ENCODE data around the gene FTCD.

The FTCD gene

GRCh38 chr21:46121286-46122221 is 33.8 kb downstream of the FTCD start:
- DNase-seq = peak; percentile 47

- peak; percentile 44 for DNase-seq
Measured at GRCh38 chr21:46120301-46121285, 34.8 kb downstream of the FTCD start.

GRCh38 chr21:46119637-46120271 is 35.6 kb downstream of the FTCD start:
- peak; percentile 42 for DNase-seq

- DNase-seq = no peak
Measured at GRCh38 chr21:46119144-46119636, 36.2 kb downstream of the FTCD start.

DNA sequence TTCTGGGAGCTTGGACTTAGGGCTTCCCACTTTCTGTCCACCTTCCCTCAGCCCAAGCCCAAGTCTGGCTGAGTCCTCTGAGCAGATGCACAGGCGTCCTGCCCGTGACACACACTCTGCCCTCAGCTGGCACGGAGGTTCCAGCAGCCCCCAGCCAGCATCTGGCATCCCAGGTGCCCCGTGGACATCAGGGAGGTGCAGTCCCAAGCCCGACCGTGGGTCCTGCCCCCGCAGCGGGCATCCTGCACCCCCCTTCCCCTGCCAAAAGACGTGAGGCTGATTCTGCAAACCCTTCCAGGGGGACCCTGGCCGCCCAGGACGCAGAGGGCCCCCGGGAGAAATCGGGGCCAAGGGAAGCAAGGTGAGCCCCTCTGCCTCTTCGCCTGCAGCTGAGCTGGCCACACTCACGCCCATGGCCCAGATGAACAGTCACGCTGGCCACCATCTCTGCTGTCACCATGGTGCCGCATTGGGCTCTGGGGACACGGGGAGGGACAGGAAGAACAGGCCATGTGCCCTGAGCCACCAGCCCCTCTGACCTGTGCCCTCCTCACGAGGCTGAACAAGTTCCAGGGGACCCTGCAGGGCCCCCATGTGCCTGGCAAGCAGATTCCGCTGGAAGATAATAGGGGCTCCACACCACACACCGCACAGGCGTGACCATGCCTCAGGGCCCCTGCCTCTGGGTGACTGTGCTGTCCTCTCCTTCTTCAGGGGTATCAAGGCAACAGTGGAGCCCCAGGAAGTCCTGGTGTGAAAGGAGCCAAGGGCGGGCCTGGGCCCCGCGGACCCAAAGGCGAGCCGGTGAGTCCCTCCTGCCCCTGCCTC is 36.8 kb downstream of the FTCD start:
- peak; percentile 42 for DNase-seq

DNA sequence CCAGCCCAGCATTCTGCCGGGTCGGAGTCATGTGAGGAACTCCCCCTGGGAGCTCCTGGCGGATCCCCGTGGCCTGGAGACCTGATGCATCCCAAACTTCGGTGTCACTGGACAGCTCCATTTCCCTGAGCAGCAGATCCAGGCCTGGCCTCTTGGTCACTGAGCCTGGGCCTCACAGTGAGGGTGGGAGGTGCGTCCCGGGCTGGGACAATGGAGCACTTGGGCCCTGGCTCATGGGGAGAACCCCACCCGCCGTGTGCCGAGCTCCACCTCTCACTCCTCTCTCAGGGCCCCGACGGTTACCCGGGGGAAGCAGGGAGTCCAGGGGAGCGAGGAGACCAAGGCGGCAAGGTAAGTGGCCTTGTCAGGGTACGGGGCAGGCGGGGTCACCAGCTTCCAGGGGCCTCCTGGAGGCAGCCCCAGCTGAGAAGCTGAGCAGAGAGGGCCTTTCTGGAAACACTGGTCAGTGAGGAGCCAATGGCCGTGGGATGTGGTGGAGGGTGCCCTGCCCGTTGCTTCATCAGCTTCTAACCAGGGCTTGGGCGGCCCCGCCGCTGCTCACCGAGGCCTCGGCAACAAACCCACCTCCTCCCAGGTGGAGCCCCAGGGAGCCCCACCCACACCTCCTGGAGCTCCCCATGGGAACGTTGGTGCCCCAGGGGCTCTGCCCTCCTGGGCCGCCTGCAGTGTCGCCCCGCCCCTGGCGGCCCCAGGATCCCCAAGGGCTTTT is 37.6 kb downstream of the FTCD start:
- DNase-seq = no peak

DNA sequence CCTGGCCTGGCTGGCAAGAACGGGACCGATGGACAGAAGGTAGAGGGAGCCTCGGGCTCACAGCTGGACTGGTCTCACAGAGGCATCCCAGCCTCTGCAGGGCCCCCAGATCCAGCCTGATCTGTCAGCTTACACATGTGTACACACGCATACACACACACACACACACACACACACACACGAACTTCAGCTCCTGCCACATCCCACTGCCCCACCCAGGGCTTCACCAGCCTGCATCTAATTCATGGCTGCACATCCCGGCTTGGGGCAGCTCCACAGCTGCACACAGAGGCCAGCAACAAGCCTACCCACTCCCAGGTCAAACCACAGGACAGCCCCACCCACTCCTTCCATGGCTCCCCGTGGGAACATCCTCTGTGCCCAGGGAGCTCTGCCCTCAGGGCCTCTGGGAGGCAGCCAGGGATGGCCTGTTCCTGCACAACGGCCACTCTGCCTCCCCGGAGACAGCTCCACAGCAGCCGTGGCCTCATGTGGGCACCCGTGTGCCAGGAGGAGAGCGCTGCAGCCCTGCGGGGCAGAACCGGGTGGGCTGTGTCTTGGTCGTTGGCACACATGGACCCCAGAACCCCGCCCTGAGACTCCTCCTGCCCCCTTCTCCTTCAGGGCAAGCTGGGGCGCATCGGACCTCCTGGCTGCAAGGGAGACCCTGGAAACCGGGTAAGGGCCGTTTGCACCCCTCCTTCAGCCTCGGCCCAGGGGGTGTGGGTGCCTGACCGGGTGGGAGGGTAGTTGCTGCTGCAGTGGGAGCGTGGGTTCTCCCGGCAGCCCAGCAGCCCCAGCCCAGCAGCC is 38.4 kb downstream of the FTCD start:
- DNase-seq = no peak

- DNase-seq = no peak
Measured at GRCh38 chr21:46116189-46116775, 39.1 kb downstream of the FTCD start.

GRCh38 chr21:46115441-46116188 is 39.8 kb downstream of the FTCD start:
- DNase-seq = peak; percentile 17

- no peak for DNase-seq
Measured at GRCh38 chr21:46114963-46115362, 40.4 kb downstream of the FTCD start.

- peak; percentile 29 for DNase-seq
Measured at GRCh38 chr21:46113497-46114176, 41.7 kb downstream of the FTCD start.

DNA sequence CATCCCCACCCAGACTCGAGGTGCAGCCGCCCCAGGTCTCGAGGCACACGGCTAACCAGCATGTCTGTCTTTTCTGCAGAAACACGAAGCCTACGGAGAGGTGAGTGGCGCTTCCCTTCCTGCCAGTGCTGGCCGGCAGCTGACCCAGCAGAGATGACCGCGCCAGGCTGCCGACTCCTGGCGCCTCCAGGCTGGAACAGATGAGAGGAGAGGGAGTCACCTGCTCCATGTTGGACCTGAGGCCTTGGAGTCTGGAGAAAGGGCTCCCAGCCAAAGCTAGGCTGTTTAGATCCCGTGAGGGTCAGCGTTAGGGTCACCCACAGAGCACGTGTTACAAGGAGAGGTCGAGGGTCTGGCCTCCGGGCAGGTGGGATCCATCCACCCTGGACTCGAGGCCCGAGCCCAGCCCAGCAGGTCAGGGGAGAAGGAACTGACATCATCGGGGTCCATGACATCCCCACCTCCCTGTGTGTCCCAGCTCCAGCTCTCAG is 42.6 kb downstream of the FTCD start:
- peak; percentile 33 for DNase-seq

DNA sequence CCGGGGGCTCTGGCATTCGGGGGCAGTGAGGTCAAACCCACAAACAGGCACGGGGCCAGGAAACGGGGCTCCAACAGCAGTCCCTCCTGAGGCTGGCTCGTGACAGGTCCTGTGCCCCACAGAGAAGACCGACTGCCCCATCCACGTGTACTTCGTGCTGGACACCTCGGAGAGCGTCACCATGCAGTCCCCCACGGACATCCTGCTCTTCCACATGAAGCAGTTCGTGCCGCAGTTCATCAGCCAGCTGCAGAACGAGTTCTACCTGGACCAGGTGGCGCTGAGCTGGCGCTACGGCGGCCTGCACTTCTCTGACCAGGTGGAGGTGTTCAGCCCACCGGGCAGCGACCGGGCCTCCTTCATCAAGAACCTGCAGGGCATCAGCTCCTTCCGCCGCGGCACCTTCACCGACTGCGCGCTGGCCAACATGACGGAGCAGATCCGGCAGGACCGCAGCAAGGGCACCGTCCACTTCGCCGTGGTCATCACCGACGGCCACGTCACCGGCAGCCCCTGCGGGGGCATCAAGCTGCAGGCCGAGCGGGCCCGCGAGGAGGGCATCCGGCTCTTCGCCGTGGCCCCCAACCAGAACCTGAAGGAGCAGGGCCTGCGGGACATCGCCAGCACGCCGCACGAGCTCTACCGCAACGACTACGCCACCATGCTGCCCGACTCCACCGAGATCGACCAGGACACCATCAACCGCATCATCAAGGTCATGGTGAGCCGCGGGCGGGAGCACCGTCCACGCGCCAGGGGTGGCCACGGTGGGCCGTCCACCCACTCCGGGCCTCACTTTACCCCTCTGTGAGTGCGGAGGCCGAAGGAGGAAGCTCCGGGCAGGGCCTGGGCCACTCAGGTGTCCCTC is 43.3 kb downstream of the FTCD start:
- peak; percentile 36 for DNase-seq

- no peak for DNase-seq
Measured at GRCh38 chr21:46111193-46111571, 44.2 kb downstream of the FTCD start.

GRCh38 chr21:46110499-46111192 is 44.7 kb downstream of the FTCD start:
- DNase-seq = peak; percentile 20
